Muscle of leg (tissue), 11 donors: Measurements from ENCODE around the gene EPAS1. TPM values are rescaled to one million over a fixed set of nuclear protein-coding genes. Genes with fewer than 3 reads are reported as not detected.

Experiments used
- DNase-seq: peaks from one replicate; pipeline ENCODE4 v3.0.0; 2013
- H3K27ac ChIP-seq: one replicate; pipeline ENCODE4 v1.5.1; 2013; ENCODE audit warnings: mild to moderate bottlenecking, low read length, control low read depth
- H3K27me3 ChIP-seq: one replicate; pipeline ENCODE4 v1.6.1; 2013; ENCODE audit warnings: low read length; ENCODE audit not compliant: control insufficient read depth, insufficient read depth
- H3K36me3 ChIP-seq: one replicate; pipeline ENCODE4 v1.6.1; 2013; ENCODE audit warnings: low read length; ENCODE audit not compliant: control insufficient read depth, insufficient read depth
- H3K4me1 ChIP-seq: one replicate; pipeline ENCODE4 v1.6.1; 2013; ENCODE audit warnings: low read length; ENCODE audit not compliant: control insufficient read depth, insufficient read depth
- H3K4me3 ChIP-seq: one replicate; pipeline ENCODE4 v1.5.1; 2013; ENCODE audit warnings: low read length, control low read depth
- H3K9me3 ChIP-seq: replicated peaks from 2 replicates; pipeline ENCODE4 v1.6.1; 2013; ENCODE audit warnings: low read depth, low read length; ENCODE audit not compliant: control insufficient read depth
- WGBS: methylation state at CpG from one replicate; pipeline ENCODE4 v1.1.5; 2013; ENCODE audit warnings: missing lambda C conversion rate; ENCODE audit not compliant: insufficient coverage; 5-methylcytosine and 5-hydroxymethylcytosine counted together
- polyA plus RNA-seq, 8 donors: library from polyadenylated mRNA; unstranded; fragments of 120-200 nt; gene quantifications; one replicate each; pipeline versions ENCODE4 v1.2.1 to v1.2.3, GENCODE V29; 2013; ENCODE audit warnings: inconsistent platforms in 1 of 8, low replicate concordance in 1 of 8; ENCODE audit not compliant: insufficient read length in 8 of 8, insufficient read depth in 1 of 8
- total RNA-seq: library from RNA; stranded (reverse); fragments of 120-200 nt; gene quantifications from one replicate; pipeline ENCODE4 v1.2.4, GENCODE V29; 2013

The EPAS1 gene
- total and polyA plus RNA-seq, 9 donors, result 13.3 to 43.1 (median 34.7) TPM

- no peak for DNase-seq
- Histone ChIP-seq H3K4me1 (peaks cover 5% of the 10 kb centered on the region), H3K9me3 (peaks cover 4% of the 10 kb centered on the region), H3K27ac (no peak overlapping the region), H3K36me3 (no peaks in the 10 kb centered on the region), H3K27me3 (no peaks in the 10 kb centered on the region), H3K4me3 (no peak overlapping the region)
Measured at GRCh38 chr2:46413631-46414030, 116.4 kb downstream of the EPAS1 start.

- peaks cover 4% of the 10 kb centered on the region for H3K9me3 ChIP-seq
- H3K27ac ChIP-seq, result no peak overlapping the region
- DNase-seq, result no peak
- H3K4me3 ChIP-seq, result no peak overlapping the region
- peaks cover 5% of the 10 kb centered on the region for H3K4me1 ChIP-seq
- no peaks in the 10 kb centered on the region for H3K36me3 ChIP-seq
- whole genome bisulfite sequencing, result no CpG with 5 or more reads among the region's 1 CpG
- H3K27me3 ChIP-seq, result no peaks in the 10 kb centered on the region
Measured at GRCh38 chr2:46414701-46415100, 117.5 kb downstream of the EPAS1 start.

- no peak overlapping the region for H3K4me3 ChIP-seq
- peaks cover 5% of the 10 kb centered on the region for H3K4me1 ChIP-seq
- H3K36me3 ChIP-seq, result no peaks in the 10 kb centered on the region
- H3K27ac ChIP-seq, result no peak overlapping the region
- DNase-seq, result no peak
- no peaks in the 10 kb centered on the region for H3K27me3 ChIP-seq
- peaks cover 4% of the 10 kb centered on the region for H3K9me3 ChIP-seq
Measured at GRCh38 chr2:46416280-46416679, 119.1 kb downstream of the EPAS1 start.

- no peaks in the 10 kb centered on the region for H3K36me3 ChIP-seq
- H3K9me3 ChIP-seq, result peaks cover 4% of the 10 kb centered on the region
- no peak for DNase-seq
- peaks cover 2% of the 10 kb centered on the region for H3K4me1 ChIP-seq
- no peak overlapping the region for H3K4me3 ChIP-seq
- no peaks in the 10 kb centered on the region for H3K27me3 ChIP-seq
- WGBS, result 79% methylated on average over 4 of the region's 4 CpGs
- H3K27ac ChIP-seq, result no peak overlapping the region
Measured at GRCh38 chr2:46416739-46417403, 119.7 kb downstream of the EPAS1 start.

GRCh38 chr2:46420945-46421344 is 123.7 kb downstream of the EPAS1 start:
- WGBS, result no CpG with 5 or more reads among the region's 2 CpGs
- no peak overlapping the region for H3K4me3 ChIP-seq
- no peak for DNase-seq
- H3K27ac ChIP-seq, result no peak overlapping the region
- peaks cover 4% of the 10 kb centered on the region for H3K9me3 ChIP-seq
- no peaks in the 10 kb centered on the region for H3K4me1 ChIP-seq
- no peaks in the 10 kb centered on the region for H3K36me3 ChIP-seq
- H3K27me3 ChIP-seq, result no peaks in the 10 kb centered on the region

- H3K27me3 ChIP-seq, result no peaks in the 10 kb centered on the region
- H3K9me3 ChIP-seq, result peaks cover 4% of the 10 kb centered on the region
- no peaks in the 10 kb centered on the region for H3K4me1 ChIP-seq
- no peak overlapping the region for H3K27ac ChIP-seq
- no peaks in the 10 kb centered on the region for H3K36me3 ChIP-seq
- WGBS, result no CpG with 5 or more reads among the region's 2 CpGs
- no peak for DNase-seq
- H3K4me3 ChIP-seq, result no peak overlapping the region
Measured at GRCh38 chr2:46421361-46421760, 124.2 kb downstream of the EPAS1 start.

GRCh38 chr2:46422717-46423394 is 125.6 kb downstream of the EPAS1 start:
- Histone ChIP-seq H3K36me3 (no peaks in the 10 kb centered on the region), H3K4me3 (no peak overlapping the region), H3K27me3 (no peaks in the 10 kb centered on the region), H3K4me1 (no peaks in the 10 kb centered on the region), H3K9me3 (no peaks in the 10 kb centered on the region), H3K27ac (no peak overlapping the region)
- no CpG with 5 or more reads among the region's 1 CpG for WGBS
- no peak for DNase-seq

- no peak for DNase-seq
- peaks cover 2% of the 10 kb centered on the region for H3K9me3 ChIP-seq
- no peaks in the 10 kb centered on the region for H3K27me3 ChIP-seq
- H3K4me1 ChIP-seq, result no peaks in the 10 kb centered on the region
- WGBS, result no CpG with 5 or more reads among the region's 5 CpGs
- H3K27ac ChIP-seq, result no peak overlapping the region
- no peak overlapping the region for H3K4me3 ChIP-seq
- H3K36me3 ChIP-seq, result no peaks in the 10 kb centered on the region
Measured at GRCh38 chr2:46424937-46425336, 127.7 kb downstream of the EPAS1 start.

GRCh38 chr2:46428911-46429436 is 131.8 kb downstream of the EPAS1 start:
- Histone ChIP-seq H3K27me3 (no peaks in the 10 kb centered on the region), H3K9me3 (peaks cover 2% of the 10 kb centered on the region), H3K27ac (no peak overlapping the region), H3K4me3 (no peak overlapping the region), H3K36me3 (no peaks in the 10 kb centered on the region), H3K4me1 (no peaks in the 10 kb centered on the region)
- WGBS, result 95% methylated on average over 20 of the region's 22 CpGs
- no peak for DNase-seq

- Histone ChIP-seq H3K4me3 (no peak overlapping the region), H3K27me3 (peaks cover 3% of the 10 kb centered on the region), H3K27ac (no peak overlapping the region), H3K4me1 (no peaks in the 10 kb centered on the region), H3K36me3 (no peaks in the 10 kb centered on the region), H3K9me3 (peaks cover 2% of the 10 kb centered on the region)
- no peak for DNase-seq
- no CpG with 5 or more reads among the region's 1 CpG for WGBS
Measured at GRCh38 chr2:46430413-46430812, 133.2 kb downstream of the EPAS1 start.
